Subcutaneous adipose tissue (tissue), 4 donors: ENCODE results near the gene PDSS2. TPM values are rescaled to one million over a fixed set of nuclear protein-coding genes. Genes with fewer than 3 reads are reported as not detected.

Experiments used
- total RNA-seq, 4 donors: library from RNA; depleted of rRNA; stranded (reverse); fragments of >200 nt; gene quantifications; one replicate each; pipeline ENCODE4 v1.1.0, GENCODE V29; 2016
- TF ChIP-seq, protein P1 (sequence below): fragments of 450-650 bp; IDR thresholded peaks from one replicate; pipeline ENCODE4 v1.5.1; 2016; ENCODE audit warnings: low read depth, mild to moderate bottlenecking, control low read depth, antibody characterized with exemption, moderate library complexity

Gene PDSS2
- total RNA-seq, 4 donors from 2014 or later, result 7.3 to 11.3 (median 8.9) TPM

DNA sequence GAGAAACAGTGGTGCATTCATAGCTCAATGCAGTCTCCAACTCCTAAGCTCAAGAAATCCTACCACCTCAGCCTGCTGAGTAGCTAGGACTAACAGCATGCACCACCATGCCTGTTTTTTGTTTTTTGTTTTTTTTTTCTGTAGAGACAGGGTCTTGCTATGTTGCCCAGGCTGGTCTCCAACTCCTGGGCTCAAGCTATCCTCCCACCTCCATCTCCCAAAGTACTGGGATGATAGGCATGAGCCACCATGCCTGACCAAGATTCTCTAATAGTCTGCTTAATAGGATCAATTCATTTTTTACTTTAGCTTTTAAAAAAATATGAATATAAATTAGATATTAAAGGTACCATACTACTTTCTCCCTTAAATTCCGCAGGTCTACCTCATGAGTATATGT is 191.7 kb downstream of the PDSS2 start:
- TF ChIP-seq, protein P1, sequence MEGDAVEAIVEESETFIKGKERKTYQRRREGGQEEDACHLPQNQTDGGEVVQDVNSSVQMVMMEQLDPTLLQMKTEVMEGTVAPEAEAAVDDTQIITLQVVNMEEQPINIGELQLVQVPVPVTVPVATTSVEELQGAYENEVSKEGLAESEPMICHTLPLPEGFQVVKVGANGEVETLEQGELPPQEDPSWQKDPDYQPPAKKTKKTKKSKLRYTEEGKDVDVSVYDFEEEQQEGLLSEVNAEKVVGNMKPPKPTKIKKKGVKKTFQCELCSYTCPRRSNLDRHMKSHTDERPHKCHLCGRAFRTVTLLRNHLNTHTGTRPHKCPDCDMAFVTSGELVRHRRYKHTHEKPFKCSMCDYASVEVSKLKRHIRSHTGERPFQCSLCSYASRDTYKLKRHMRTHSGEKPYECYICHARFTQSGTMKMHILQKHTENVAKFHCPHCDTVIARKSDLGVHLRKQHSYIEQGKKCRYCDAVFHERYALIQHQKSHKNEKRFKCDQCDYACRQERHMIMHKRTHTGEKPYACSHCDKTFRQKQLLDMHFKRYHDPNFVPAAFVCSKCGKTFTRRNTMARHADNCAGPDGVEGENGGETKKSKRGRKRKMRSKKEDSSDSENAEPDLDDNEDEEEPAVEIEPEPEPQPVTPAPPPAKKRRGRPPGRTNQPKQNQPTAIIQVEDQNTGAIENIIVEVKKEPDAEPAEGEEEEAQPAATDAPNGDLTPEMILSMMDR, result no peak

DNA sequence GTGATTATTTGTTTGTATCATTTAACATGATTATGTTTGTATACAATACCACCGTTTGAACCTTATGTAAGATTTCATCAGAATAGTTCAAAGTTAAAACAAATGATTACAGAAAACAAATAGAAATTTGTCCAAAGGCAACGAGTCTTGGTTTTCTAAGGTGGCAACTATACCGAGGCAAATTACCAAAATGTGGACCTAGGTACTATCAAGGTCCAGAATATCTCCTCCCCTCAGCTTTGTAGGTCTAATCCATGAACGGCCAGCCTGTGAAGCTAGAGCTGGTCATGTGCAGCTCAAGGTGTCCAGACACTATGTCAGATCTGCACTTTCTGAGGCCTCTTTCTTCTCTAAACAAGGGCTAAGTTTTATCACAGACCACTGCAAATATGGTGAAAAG is 192.4 kb downstream of the PDSS2 start:
- TF ChIP-seq, protein P1, result no peak

DNA sequence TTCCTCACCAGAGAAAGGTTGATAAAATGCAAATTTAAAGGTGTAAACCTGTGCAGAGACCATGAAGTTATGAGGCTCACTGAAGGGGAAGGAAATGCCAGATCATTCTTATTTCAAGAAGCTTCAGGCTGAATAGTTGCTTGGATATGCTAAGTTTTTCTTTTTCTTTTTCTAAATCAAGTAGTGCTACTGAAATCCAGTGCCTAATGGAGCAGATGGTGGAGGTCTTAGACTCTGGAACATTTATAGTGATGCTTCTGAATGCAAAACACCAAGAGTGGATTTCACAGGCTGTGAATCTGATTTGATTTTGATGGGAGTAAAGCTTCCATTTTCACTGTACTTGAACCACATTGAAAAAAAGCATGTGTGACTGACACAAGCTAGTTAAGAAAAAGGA is 192.8 kb downstream of the PDSS2 start:
- TF ChIP-seq, protein P1, result no peak

DNA sequence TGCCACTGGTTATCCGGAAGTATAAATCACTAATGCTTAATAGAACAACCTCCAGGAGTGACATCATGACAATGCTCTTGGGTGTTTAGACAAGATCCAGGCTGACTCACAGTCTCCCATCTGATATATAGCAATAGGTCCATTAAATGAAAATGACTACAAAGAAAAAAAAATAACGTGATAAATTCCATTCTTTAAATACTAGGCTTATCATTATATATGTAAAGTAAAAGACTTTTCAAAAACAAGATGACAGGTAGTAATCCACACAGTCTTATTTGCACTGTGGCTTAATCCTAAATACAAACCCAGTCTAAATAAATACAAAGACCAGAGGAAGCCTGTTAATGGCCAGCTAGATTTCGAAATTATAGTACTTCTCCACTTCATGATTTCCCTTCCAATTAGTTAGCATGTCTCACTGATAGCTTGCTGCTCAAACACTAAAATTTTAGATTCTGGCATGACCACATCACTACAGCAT is 195.0 kb downstream of the PDSS2 start:
- TF ChIP-seq, protein P1, result no peak

DNA sequence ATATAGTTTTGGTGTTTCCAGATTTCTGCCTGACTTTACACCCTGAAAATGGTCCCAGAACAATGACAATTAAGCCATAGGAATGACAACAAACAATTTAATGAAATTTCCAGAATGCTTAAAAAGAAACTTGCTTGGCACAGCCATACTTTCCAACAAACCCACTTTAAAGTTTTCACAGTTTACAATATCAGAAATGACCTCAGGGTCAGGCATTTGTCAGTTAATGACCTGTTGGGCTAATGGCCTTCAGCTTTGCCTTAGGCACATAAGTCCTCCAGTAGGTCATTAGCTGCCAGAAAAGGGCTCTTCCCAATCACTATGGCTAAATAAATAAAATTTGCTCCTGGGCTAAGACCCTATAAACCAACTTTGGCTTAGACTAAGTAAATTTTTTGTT is 199.4 kb downstream of the PDSS2 start:
- TF ChIP-seq, protein P1, result no peak

DNA sequence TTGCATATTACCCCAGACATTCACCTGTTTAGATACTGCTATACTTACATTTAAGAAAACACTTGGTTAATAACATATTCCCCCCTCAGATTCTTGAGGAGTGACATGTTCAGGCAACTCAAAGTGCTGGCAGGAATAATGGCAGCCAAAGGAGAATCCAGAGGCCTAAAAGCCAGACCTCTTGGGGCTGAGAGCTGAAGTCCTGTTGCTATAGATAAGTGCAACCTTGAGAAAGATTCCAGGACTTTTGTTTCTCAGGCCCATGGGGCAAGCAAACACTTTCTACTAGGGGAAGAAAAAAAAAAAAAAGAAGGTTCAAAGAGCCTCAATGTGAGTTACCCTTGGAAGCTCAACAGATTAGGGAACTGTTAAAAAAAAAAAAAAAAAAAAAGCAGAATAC is 211.2 kb downstream of the PDSS2 start:
- TF ChIP-seq, protein P1, result no peak

DNA sequence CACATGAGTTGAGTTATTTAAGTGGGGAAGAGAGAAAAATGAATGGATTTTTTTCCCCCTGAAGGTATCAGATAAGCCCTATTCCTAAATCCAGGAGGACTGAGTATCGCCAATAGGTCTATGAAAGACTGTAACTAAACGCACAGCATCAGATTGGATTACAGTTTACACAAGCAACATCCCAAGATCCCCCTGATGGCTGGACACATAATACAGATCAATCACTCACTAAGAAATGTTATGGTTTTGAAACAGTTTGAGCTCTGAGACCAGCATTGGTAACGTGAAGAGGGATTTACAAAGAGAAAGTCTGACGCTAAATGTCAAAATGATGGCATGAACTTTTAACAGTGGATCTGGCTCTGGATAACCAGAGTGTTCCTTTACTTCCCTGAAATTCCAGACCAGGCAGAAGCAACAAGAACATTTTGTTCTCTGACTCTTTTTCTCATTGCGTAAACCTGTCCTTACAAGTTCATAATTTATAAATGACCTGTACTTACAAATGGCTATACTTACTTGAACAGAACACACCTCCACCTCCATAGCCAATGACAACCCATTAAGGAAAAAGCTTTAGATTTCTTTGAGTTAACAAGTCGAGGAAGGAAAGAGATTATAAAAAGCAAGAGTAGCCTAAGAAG is 212.3 kb downstream of the PDSS2 start:
- TF ChIP-seq, protein P1, result no peak
